HS-27A (cell line): ENCODE data around the gene GJC2.
A peak's percentile ranks its signal among the peaks of the same experiment; 100 is the strongest.

ENCODE experiments used
- DNase-seq: peaks from one replicate; pipeline ENCODE4 v3.0.0-alpha.2; 2012; ENCODE audit warnings: low read depth, missing footprints

The GJC2 gene

DNA sequence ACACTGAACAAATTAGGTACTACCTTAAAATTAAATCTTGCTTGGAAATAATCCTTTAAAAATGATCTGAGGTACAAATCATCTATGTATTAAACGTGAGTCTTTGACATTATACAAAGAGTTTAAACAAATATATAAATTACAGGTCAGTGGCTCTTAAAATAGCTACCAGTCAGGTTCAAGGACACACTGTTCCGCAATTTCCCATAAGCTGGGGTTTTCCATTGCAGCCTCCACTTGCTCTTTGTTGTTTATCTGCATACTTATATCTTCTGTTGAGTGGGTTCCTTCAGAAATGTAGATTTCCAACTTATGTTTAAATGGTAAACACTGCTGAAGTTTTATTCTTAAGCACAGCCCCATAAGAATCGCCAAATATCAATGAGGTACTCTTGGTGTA lies 34.9 kb upstream of the GJC2 start:
- DNase-seq: no peak

- DNase-seq: no peak
Measured at GRCh38 chr1:228117335-228117734, 32.4 kb upstream of the GJC2 start.

DNA sequence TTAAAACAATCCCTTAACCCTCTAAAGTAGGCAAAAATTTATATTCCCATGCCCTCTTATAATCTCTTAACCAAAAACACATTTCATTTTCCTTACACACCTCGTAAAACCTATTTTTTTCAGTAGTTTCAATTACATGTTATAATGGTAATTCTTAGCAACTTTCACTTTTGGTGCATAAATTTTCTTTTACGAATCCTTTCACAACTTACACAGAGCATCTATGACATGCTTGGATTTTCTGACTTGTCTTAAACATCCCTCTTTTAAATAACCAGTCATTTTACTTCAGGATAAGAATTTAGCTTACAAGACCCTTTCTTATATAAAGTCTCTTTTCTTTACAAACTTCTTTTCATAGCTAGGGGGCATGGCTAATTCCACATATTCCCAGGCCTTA lies 31.7 kb upstream of the GJC2 start:
- DNase-seq: no peak

DNA sequence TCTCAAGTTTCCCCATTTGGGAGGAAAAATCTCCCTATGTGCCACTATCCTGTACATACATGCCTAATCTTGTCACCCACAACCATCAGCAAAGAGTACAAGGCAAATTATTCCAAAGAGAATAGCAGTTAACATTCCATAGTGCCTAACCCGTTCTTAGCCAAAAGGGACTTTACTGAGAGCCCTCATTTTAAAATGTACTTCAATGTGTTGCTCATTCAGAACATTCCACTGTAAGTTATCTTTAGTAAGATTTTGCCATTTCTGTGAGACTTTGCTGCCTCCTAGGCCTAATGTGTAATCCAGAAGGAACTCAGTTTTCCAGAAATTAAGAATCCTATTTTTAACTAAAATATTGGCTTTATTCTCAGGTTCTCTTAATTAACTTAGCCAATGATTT lies 29.4 kb upstream of the GJC2 start:
- no peak for DNase-seq

- no peak for DNase-seq
Measured at GRCh38 chr1:228120857-228121489, 28.8 kb upstream of the GJC2 start.

- DNase-seq: no peak
Measured at GRCh38 chr1:228122921-228123441, 26.7 kb upstream of the GJC2 start.

GRCh38 chr1:228123505-228123904 lies 26.2 kb upstream of the GJC2 start:
- DNase-seq: no peak

GRCh38 chr1:228125185-228125584 lies 24.5 kb upstream of the GJC2 start:
- DNase-seq: no peak

- DNase-seq: no peak
Measured at GRCh38 chr1:228131766-228132165, 18.0 kb upstream of the GJC2 start.

- no peak for DNase-seq
Measured at GRCh38 chr1:228134591-228134990, 15.1 kb upstream of the GJC2 start.

GRCh38 chr1:228136901-228137300 lies 12.8 kb upstream of the GJC2 start:
- no peak for DNase-seq

DNA sequence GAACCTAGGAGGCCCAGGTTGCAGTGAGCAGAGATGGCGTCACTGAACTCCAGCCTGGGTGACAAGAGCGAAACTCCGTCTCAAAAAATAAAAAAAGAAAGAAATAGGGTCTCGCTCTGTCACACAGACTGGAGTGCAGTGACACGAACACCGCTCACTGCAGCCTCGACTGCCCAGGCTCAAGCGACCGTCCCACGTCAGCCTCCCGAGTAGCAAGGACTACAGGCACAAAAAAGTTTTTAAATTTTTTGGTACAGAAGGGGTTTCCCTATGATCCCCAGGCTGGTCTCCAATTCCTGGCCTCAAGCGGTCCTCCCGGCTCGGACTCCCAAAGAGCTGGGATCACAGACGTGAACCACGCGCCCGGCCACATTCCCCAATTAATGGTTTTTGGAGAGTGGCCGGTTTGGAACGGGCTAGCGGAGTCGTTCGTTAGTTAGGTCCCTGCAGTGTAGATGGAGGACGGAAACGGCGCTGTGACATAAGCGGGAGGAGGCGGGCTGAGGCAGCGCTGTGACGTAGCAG lies 10.3 kb upstream of the GJC2 start:
- DNase-seq: no peak

GRCh38 chr1:228139931-228140723 lies 9.6 kb upstream of the GJC2 start, which contains the start of gene GUK1:
Gene GUK1 (plus strand): TSS chr1:228140279. CDS start chr1:228140303, 24 bp downstream.
- DNase-seq: peak; percentile 80

GRCh38 chr1:228140724-228141225 lies 9.0 kb upstream of the GJC2 start:
- no peak for DNase-seq

DNA sequence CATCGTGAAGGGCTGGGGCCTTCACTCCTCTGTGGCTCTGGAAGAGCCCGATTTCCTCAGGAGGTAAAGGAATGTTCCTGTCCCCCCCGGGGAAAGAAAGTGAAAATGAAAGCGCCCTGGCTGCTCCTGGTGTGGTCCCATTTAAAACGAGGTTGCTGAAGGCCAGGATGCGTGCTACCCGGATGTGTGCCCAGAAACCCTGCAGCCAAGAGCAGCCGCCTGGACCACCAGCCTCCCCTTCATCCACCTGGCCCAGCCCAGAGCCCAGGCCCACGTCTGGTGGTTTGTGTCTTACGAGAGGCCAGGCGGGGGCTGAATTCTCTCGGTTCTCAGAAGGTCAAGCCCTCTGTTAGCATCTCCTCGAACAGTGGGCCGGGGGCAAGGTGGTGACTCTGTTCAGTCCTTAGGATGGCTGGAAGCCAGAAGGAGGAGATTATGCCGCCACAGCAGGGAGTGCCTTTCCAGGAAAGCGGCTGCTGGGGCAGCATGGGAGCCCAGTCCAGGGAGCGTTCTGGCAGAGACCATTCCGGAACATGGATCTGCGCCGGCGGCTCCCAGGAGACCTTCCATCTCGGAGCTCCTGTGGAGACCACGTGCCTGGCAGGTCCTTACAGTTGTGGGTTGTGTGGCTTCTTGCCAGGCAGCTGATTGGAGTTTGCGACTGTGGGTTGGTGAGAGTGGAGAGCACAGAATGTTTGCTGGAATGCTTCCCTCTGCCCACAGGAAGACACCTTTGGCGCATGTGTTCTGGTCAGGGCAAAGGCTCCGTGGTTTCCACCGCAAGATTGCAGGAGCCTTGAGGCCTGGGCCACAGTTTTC lies 8.3 kb upstream of the GJC2 start:
- peak; percentile 11 for DNase-seq

DNA sequence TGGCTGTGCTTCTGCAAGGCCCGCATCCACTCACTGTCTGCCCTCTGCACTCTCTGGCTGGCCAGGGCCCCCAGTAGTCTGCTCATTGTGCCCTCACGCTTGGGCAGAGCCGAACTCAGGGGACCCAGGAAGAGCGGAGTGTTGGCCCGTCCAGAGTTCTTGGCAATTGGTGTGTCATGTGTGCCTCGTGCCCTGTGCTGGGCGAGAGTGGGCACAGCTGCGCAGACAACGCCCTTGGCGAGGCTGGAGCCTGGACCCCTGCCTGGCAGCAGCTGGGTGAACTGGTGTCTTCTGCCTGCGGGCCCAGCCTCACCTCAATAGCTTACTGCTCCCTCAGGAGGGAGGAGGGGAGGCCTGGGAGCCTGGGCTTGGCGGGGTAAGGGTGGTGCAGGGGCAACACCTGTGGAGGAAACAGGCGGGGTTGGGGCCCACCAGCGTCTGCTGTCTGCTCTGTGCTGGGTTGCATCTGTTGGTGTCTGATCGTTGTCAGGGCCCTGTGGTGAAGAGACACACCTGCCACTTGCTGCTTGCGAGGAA lies 7.5 kb upstream of the GJC2 start:
- no peak for DNase-seq

DNA sequence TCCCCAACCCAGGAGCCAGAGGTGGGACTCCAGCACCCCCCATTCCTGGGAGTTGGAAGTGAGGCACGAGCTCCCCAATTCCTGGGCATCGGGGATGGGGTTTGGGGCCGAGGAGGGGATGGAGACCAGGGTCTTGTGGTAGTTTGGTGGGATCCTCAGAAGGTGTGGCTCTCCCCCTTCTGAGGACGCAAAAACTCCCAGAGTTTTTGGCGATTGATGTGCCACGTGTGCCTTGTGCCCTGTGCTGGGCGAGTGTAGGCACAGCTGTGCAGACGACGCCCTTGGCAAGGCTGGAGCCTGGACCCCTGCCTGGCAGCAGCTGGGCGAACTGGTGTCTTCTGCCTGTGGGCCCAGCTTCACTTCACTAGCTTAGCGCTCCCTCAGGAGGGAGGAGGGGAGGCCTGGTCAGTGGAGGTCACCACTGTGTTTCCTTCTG lies 7.0 kb upstream of the GJC2 start:
- no peak for DNase-seq

DNA sequence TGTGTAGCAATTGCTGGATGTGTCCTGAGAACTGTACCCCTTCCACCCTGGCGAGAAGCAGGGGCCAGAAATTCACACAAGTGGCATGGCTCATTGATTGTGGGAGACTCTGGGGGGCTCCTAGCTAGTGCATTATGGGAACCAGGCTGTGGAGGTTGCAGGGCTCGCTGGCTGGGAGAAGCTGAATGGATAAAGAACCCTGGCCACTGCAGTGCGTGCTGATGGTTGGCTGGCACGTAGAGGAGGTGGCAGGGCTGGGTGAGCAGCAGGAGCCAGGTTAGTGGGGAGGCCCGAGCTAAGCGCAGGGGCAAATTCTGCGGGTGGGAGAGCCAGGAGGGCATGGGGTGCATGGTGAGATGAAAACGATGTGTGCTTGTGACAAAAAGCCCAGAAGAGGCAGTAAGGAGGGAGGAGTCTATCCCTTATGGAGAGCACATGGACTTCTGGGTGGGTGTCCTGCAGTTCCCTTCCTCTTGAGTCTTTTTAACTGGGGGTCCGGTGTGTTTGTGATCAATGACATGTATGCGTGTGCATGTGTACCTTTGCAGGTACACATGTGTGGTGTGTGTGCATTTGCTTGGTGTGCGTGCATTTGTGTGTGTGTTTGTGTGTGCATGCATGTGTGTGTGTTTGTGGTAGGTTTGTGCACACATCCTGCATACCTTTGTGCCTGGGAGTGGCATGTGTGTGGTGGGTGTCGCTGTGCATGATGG lies 6.1 kb upstream of the GJC2 start:
- no peak for DNase-seq

DNA sequence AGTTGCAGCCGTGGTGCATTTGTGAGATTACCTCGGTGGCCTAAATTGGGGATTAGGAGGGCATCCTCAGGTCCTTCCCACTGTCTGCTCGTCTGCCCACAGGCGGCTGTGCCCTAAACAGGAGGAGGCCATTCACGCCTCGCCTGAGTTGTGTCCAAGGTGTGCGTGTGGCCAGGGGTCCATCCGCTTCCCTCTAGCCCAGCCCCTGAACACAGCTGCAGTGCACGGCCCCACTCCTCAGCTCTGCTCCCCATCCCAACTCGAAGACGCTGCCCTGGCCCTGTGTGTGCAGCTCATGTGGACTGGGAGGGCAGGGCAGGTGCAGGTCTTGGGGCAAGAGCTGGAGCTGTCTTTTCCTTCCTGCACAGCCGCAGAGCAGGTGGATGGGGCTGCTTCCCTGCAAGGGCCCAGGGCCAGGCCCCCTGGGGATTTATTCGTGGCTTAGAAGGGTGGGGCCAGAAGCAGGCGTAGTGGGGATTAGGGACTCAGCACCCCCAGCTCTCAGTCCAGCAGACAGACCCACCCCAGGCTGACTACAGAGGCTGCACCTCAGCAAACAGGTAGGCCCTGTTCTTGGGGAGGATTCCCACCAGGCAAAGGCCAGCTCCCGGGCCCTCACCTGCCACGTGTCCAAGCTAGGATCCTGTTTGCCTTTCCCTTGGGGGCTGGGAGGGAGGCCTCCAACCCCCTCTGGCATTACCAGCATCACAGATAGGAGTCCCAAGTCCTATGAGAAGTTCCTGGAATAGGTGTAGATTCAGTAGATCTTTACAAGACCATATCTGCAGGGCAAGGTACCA lies 5.3 kb upstream of the GJC2 start:
- no peak for DNase-seq

- no peak for DNase-seq
Measured at GRCh38 chr1:228144993-228145343, 4.8 kb upstream of the GJC2 start.
